DMS153 treated with DMSO at 0.1 percent for 48 hours (cell line): ENCODE results near the gene PMEPA1.
"Not testable (repeated sequence)": the region's sequence is repeated elsewhere in the genome, so short reads cannot be mapped to it uniquely, and the experiment has no call there.

Experiments used
- DNase-seq: peaks from one replicate; lab custom pipeline; 2025; ENCODE audit not compliant: unreplicated experiment; lab: John Stamatoyannopoulos, UW

The PMEPA1 gene

DNA sequence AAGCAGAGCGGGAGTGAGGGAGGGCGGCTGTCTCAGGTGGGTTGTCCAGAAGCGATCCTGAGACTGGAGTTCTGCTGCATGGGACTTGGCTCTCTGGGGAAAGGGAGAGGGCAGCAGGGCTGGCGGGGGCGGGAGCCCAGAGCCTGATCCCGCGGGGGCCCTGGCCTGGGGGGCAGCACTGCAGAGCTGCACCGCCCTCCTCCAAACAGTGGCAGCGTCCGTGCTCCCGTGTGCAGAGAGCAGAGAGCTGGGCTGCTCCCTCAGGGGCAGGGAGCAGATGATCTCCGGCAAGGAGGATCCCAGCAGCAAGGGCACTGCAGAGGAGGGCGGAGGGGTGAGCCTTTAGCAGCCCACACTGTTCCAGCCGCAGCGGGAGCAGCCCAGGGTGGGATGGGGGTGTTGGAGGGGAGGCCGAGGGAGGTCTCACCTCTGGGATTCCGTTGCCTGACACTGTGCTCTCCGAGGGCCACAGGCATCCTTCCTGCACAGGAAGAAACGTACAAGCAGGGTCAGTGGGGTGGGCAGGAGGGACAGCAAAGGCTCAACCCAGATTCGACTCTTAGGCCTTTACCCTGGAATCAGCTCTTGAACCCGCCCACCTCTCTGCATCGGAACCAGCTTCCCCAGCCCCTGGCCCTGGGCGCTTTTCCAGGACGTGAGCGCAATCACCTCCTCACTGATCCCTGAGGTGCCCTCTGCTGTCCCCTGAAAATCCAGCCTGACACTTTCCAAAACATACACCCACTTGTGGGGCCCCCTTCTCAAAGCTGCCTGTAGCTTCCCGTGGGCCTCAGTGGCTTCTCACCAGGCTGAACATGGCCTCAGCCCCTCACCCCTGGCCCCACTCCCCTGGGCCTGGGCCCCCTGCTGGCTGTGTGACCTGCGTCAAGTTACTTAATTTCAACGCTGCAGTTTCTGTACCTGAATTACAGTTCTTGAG lies 56.9 kb downstream of the PMEPA1 start:
- DNase-seq: no peak

DNA sequence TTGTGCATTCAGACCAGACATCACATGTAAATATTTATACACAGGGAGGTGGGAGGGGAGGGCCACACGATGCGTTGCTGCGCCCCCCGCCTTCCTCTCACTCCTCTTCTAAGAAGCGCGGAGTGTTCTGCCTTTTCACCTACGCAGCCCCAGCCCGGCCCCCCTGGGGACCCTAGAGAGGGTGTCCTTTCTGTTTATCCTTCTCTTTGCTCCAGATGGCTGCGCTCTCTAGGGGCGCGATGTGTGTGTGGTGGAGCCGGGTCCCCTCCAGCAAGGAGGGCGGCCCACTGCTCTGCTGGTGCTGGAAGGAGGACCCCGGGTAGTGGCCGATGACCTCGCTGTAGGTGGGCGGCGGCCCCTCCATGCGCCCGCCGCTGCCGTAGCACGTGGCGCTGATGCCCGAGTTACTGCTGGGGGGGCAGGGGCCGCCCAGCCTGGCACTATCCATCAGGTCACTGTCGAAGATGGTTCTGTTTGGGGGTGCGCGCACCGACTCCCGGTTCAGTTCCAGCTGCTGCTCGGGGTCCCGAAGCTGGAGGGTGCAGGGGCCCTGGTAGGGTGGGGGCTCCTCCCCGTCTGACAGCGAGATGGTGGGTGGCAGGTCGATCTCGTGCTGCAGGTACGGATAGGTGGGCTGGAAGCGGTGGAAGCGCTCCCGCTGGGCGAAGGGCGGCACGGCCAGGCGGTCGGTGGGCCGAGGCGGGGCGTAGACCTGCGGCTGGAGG lies 57.8 kb downstream of the PMEPA1 start:
- DNase-seq: no peak

DNA sequence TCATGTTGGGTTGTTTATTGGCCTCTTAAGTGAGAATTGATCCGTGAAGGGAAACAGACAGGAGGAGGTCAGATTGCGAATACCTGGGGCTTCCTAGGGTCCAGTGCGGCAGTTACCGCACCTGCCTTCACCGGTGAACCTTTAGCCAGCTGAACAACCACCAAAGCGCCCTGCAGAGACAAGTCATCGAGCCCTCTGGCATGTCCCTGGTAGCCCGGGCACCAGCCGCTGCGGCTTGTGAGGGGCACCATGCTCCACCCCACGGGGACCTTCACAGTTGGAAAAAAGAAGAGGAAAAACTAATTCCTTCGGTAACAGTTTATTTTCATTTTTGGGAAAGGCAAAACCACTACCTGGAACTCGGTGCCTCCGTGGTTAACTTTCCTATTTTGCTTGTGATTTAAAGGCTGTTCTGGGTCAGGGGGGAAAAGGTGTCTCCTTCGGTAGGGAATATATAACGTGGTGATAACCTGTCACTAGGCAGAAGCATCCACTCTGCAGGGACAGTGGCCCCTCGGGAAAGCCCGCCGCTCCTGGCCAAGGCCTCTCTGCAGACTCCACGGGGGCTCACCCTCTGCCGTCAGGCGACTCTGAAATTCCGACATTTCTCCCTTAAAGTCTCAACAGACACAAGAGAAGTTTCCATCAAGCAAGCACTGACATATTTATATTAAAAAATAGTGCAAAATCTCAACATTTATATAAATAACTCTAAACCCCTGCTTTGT lies 58.9 kb downstream of the PMEPA1 start:
- no peak for DNase-seq

DNA sequence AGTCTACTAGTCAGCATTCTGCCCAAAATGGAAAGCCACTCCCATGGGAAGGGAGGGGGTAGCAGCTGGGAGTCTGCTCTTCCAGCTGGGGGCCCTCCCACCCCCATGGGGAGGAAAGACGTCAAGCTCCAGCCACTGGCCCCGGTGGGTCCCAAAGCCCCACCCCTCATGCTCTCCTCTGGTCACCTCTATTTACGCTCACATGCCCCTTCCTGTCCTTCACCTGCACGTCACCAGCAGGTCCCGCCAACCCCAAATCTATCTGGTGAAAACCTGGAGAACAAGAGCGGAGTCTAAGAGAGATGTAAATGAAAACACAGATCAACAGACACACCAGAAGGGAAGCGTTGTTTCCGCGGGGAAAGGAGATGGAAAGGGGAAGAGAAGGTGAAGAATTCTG lies 59.5 kb downstream of the PMEPA1 start:
- DNase-seq: no peak

DNA sequence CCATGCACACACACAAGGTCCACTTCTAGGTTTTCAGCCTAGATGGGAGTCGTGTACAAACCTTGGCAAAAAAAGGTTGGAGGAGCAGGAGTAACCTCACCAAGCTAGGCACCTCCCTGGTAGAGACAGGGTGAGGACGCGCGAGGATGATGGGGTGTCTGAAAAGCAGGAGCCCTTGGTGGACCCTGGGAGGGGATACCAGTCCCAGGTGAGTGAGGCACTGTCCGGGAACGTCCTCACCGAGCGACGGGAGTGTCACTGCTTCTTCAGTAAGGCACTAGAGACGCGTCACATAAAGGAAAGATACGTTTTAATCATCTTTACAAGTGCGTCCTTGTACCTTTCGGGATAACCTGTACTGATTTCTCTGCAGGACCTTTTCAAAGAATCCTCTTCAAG lies 60.2 kb downstream of the PMEPA1 start:
- DNase-seq: no peak

DNA sequence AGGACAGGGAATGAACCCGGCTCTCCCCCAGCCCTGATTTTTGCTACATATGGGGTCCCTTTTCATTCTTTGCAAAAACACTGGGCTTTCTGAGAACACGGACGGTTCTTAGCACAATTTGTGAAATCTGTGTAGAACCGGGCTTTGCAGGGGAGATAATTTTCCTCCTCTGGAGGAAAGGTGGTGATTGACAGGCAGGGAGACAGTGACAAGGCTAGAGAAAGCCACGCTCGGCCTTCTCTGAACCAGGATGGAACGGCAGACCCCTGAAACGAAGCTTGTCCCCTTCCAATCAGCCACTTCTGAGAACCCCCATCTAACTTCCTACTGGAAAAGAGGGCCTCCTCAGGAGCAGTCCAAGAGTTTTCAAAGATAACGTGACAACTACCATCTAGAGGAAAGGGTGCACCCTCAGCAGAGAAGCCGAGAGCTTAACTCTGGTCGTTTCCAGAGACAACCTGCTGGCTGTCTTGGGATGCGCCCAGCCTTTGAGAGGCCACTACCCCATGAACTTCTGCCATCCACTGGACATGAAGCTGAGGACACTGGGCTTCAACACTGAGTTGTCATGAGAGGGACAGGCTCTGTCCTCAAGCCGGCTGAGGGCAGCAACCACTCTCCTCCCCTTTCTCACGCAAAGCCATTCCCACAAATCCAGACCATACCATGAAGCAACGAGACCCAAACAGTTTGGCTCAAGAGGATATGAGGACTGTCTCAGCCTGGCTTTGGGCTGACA lies 60.8 kb downstream of the PMEPA1 start:
- DNase-seq: no peak

DNA sequence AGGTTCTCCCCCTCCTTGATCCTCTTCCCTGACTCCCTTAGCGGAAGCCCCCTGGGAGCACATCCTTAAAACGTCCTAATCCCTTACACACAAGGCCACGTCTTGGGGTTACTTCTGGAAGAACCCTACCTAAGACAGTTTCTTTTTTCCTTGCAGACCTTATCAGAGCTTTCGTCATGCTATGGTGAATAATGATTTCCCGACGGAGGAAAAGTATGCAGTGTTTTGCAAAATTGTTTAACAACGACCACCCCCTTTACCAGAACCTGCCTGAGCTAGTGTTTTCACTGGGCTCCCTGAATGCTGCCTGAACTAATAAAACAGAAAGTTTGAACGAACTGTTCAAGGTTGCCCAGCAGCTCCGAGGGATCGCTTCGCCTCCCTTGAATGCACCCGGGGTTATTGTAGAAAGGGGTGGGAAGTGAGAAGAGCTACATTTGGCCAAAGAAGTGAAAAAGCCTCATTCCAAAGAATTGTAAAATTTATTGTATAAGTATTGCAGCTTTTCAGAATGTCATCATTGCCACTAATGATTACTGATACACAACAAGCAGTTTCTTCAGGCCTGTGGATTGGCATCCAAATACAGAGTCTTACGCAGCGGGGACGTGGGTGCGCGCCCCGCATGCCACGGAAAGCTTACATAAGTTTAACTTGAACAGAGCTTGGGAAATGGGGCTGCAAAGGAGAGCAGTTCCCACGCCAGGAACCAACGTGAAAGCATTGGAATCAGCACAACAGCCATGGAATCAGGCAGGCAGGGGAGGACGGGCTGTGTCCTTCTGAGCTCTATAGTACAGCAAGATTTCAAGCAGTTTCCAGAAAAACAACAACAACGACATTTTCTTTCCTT lies 61.7 kb downstream of the PMEPA1 start:
- DNase-seq: no peak

DNA sequence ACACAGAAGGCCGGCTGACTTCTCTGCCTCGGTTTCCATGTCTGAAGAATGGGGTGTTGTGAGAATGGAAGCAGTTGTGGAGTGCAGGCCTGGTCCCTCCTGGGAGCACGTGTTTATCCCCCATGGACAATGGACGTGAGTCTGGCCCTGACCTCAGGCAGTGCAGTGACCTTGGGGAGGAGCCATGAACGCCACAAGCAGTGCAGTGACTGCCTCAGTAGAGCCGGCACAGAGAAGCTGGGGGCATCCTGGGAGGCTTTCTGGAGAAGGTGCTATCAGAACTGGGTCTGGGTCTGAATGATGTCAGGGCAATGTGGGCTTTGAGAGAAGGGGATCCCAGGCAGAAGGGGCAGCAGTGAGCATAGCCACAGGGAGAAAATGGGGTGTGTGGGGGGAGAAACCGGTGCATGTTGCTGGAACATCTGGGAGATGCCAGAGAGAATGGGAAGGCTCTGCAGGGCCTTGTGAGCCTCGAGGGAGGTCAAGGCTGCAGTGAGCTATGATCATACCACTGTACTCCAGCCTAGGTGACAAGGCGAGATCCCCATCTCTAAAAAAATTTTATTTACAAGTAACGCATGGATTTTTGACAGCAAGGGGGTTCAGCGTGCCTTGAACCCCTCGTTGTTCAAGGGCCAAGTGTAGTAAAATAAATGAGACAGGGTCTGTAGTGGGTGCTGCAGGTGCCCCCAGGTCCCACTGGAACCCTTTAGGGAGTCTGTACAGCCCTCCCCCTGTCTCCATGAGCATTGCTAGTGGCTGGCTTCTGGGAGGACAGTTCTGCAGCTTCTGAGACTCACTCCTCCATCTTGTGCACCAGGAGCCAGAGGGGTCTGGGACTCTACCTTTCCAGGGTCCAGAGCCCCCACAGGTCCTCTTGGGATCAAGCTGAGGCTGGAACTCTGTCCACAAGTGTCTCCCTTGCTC lies 62.5 kb downstream of the PMEPA1 start:
- DNase-seq: no peak

DNA sequence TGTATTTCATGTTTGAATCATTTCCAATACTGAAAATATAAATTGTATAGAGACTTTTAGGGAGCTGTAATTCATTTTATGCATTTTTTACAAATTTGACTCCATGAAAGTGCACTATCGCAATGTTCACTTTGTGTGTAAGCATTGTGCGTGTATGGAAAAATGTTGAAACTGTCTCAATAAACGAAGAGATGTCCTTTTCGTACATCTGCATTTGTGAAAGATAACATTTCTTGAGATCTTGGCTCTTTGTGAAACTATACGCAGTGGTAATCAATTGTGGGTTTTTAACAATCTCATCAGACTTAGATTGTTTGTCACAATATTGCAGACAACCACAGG lies 70.9 kb downstream of the PMEPA1 start:
- no peak for DNase-seq

DNA sequence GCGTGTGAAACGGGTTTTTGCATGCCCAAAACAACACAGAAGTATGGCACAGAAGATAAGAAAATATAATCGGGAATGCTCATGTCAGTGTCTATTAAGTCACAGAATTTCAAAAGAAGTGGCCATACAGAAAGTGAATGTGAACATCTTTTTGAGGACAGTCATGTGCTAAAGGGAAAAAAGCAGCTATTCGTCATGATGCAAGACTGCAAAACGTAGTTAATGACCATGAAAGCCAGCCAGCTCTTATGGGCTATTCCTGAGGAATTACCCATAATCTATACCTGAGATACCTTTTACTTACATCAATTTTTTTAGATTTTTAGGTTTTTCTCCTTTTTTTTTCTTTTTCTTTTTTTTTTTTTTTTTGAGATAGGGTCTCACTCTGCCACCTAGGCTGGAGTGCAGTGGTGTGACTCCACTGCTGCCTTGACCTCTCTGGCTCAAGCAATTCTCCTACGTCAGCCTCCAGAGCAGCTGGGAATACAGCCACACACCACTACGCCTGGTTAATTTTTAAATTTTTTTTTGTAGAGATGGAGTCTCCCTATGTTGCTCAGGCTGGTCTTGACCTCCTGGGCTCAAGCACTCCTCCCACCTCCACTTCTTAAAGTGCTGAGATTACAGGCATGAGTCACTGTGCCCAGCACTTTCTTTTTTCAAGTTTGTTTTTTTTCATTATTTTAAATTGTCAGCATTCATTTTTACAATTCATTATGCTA lies 71.5 kb downstream of the PMEPA1 start:
- no peak for DNase-seq

DNA sequence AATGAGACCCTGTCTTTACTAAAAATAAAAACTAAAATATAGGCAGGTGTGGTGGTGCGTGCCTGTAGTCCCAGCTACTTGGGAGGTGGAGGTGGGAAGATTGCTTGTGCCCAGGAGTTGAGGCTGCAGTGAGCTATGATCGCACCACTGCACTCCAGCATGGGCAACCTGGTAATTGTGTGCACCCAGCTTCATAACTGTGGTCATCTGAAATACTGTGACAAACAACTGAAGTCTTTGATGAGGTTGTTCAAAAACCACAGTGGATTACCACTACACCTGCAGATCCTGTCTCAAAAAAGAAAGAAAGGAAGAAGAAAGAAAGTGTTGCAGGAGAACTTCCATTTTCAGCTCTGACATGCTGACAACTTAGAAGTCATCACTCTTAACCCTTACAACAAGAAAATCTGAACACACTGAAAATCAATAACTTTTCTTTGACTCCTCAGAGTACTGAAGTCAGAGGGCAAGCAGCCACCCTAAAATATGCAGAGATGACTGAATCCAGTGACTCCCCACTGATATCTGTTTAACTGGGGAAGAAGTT lies 75.8 kb downstream of the PMEPA1 start:
- no peak for DNase-seq

DNA sequence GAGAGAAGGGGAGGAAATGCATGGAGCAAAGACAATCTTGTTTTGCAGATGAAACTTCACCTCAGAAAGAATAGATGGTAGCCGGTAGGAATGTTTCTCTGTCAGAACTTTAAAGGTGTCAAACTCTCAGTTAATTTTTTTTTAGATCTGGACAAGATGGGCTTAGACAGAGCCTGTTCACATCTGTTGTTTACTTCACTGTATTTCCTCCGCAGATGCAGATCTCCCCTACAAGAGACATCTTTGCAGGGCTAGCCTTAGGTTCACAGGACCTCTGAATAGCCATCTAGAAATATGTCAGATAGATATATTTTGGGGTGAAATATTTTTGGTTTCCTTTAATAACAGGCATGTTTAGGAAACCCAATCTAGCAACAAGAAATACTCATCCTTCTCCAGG lies 77.5 kb downstream of the PMEPA1 start:
- no peak for DNase-seq

DNA sequence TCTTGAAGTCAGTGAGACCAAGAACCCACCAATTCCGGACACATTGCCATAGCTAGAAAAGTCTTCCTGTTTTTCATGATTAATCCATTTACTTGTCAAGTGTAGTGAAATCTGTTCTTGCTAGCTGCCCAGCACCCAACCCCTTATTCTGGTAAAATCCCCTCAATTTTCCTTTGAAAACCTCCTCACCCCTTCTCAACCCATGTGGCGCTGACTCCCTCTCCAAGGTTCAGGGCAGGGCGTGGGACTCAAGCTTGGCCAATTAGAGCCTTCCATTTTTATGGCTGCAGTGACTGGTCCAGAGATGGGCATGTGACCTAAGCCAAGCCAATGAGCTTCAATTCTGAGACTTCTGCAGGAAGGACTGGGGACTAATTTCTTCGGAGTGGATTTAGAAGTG lies 79.8 kb downstream of the PMEPA1 start:
- no peak for DNase-seq

DNA sequence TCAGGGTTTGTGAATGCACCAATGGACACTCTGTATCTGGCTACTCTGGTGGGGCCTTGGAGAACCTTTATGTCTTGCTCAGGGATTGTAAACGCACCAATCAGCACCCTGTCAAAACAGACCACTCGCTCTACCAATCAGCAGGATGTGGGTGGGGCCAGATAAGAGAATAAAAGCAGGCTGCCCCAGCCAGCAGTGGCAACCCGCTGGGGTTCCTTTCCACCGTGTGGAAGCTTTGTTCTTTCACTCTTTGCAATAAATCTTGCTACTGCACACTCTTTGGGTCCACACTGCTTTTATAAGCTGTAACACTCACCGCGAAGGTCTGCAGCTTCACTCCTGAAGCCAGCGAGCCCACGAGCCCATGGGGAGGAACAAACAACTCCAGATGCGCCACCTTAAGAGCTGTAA lies 80.3 kb downstream of the PMEPA1 start:
- not testable (repeated sequence) for DNase-seq

DNA sequence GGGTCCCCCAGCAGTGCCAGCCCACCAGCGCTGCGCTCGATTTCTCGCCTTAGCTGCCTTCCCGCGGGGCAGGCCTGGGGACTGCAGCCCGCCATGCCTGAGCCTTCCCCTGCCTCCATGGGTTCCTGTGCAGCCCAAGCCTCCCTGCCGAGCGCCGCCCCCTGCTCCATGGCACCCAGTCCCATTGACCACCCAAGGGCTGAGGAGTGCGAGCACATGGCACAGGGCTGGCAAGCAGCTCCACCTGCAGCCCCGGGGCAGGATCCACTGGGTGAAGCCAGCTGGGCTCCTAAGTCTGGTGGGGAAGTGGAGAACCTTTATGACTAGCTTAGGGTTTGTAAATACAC lies 80.9 kb downstream of the PMEPA1 start:
- DNase-seq: not testable (repeated sequence)

DNA sequence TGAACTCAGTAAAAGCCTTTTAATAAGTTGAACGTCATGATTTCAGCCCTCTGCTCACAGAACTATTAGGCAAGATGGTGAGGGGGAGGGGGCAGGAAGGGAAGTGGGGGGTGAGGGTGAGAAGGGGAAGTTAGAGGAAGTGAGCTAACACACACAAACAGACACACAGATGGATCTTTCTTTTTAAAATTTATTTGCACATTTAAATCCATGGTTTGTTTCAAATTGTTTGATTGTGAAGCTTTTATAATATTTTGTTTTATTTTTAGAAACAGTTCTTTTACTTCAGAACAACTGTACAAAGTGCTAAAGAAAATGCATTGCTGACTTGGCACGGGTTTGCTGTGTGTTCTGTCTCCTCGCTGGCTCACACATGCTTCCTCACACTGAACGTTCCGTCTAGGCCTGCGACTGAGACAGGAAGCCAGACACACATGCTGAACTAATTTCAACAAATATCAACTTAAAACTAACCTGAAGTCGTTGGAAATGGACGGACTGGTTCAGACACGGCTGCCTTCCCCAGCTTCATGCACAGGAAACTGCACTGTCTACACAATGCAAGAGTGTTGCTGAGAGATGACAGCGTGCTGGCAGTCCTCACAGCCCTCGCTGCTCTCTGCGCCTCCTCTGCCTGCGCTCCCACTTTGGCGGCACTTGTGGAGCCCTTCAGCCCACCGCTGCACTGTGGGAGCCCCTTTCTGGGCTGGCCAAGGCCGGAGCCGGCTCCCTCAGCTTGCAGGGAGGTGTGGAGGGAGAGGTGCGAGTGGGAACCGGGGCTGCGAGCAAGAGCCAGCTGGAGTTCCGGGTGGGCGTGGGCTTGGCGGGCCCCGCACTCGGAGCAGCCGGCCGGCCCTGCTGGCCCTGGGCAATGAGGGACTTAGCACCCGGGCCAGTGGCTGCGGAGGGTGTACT lies 81.5 kb downstream of the PMEPA1 start:
- no peak for DNase-seq

DNA sequence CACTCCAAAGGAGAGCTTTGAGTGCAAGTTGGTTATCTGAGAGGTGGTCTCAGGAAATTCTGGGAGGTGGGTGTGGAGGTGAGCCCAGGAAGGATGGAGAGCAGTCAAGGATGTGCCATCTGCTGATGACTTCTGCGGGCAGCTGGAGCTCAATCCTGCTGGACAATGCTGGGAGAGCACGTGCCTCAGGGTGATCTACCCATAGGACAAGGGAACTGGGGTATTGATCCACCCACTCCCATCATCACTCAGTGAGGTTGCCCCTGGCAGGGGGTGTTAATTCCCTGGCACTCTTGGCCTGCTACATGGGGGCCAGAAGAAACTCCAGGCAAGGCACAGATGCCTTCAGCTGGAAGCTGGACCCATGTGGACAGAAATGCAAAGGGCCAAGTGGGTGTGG lies 82.5 kb downstream of the PMEPA1 start:
- DNase-seq: no peak
